Memory B cell (primary cell): Measurements from ENCODE around the gene HIVEP2.

Experiments
- ATAC-seq: fragments of 150-1000 bp; cut with Tn5 transposase; 2 replicates; pipeline ENCODE4 v1.10.0; 2021; ENCODE audit warnings: low read depth, mild to moderate bottlenecking, moderate library complexity
- DNase-seq, 2 donors: peaks; one replicate each; pipeline ENCODE4 v3.0.0; 2022; ENCODE audit warnings: low spot score in 2 of 2
- H3K27ac Mint-ChIP-seq: one replicate; pipeline ENCODE4 v1.8.0; 2022; ENCODE audit warnings: mild to moderate bottlenecking, moderate library complexity, mixed read lengths
- H3K27me3 Mint-ChIP-seq: one replicate; pipeline ENCODE4 v1.8.0; 2022; ENCODE audit warnings: mixed read lengths
- H3K36me3 Mint-ChIP-seq: one replicate; pipeline ENCODE4 v1.8.0; 2022; ENCODE audit warnings: mild to moderate bottlenecking, mixed read lengths
- H3K4me1 Mint-ChIP-seq: one replicate; pipeline ENCODE4 v1.8.0; 2022; ENCODE audit warnings: mixed read lengths
- H3K4me3 Mint-ChIP-seq: one replicate; pipeline ENCODE4 v1.8.0; 2022; ENCODE audit warnings: mild to moderate bottlenecking, moderate library complexity, mixed read lengths
- H3K9me3 Mint-ChIP-seq: one replicate; pipeline ENCODE4 v1.8.0; 2022; ENCODE audit warnings: mixed read lengths

Gene HIVEP2

GRCh38 chr6:142740449-142740848 lies 204.5 kb downstream of the HIVEP2 start:
- no peak for DNase-seq
- no peaks in the 10 kb centered on the region for H3K36me3 Mint-ChIP-seq

DNA sequence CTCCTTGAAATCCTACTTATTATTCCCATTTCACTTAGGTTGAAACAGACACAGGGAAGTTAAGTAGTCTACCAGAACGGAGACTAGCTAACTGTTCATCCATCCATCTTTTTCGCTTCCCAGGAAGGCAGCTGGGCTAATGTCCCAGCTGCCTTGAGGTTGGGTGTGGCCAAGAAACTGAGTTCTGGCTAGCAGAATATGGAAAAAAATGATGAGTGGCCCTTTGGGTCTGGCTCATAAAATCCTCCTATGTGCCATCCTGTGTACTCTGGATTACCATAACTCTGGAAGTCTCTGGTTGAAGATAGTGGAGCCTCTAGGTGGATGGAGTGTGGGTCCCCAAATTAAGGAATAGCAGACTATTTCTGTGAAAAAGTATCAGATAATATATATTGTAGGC lies 206.2 kb downstream of the HIVEP2 start:
- DNase-seq (no peak), ATAC-seq (no peak)
- Mint-ChIP-seq H3K9me3 (no peaks in the 10 kb centered on the region), H3K27ac (no peak overlapping the region), H3K4me1 (no peaks in the 10 kb centered on the region), H3K27me3 (no peaks in the 10 kb centered on the region), H3K36me3 (no peaks in the 10 kb centered on the region), H3K4me3 (no peak overlapping the region)

More at GRCh38 chr6:142740449-142740848, 204.5 kb downstream of the HIVEP2 start:
- Mint-ChIP-seq H3K9me3 (no peaks in the 10 kb centered on the region), H3K4me1 (no peaks in the 10 kb centered on the region), H3K27ac (no peak overlapping the region), H3K27me3 (no peaks in the 10 kb centered on the region), H3K4me3 (no peak overlapping the region)
- ATAC-seq, result no peak

DNA sequence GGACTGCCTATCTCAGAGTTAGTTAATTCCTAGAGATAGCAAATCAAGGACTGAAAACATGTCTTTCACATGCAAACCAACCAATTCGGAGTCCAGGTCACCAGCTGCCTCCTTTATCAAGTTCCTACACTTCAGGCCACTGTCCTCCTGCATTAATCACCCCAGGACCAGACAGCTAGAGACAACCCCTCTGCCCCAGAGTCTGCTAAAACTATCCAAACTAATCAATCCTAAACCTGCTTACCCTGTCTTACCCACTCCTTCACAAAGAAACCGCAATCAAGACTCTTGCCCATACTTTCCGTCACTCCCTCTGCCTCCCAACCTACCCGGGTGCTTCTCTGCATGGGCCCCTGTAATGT lies 207.0 kb downstream of the HIVEP2 start:
- H3K9me3 Mint-ChIP-seq, result peaks cover 2% of the 10 kb centered on the region
- no peak overlapping the region for H3K4me3 Mint-ChIP-seq
- no peak for DNase-seq
- peaks cover 2% of the 10 kb centered on the region for H3K4me1 Mint-ChIP-seq
- ATAC-seq, result no peak
- no peak overlapping the region for H3K27ac Mint-ChIP-seq
- H3K27me3 Mint-ChIP-seq, result peaks cover 2% of the 10 kb centered on the region
- no peaks in the 10 kb centered on the region for H3K36me3 Mint-ChIP-seq

DNA sequence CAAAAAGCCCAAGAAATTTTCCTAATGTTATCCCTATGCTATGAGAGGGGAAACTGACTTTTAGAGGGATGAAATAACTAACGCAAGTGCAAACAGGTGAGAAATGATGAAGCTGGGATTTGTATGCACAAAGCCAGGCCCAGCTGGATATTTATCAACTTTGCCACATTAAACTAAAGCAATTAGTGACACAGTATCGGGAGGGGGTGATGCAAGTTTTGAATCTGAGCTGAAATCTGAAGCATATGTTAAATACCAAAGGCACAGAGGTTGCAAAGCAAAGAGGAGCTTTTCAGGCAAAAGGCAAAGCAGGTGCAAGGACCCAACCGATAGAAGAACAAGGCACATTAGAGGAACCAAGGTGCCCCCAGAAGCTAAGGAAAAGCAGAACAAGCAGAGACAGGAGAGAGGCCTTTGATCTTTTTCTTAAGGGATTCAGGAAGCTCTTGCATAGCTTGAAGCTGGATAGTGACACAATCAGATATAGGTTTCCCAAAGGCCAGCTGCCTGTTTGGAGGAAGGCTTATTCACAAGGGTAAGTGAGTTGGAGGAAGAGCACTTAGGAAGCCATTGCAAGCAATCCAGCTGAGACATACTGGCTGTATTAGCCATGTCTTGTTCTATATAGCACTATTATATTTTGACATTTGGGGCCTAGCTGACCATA lies 207.5 kb downstream of the HIVEP2 start:
- H3K27me3 Mint-ChIP-seq, result peaks cover 2% of the 10 kb centered on the region
- H3K27ac Mint-ChIP-seq, result no peak overlapping the region
- no peak overlapping the region for H3K4me3 Mint-ChIP-seq
- DNase-seq (no peak), ATAC-seq (no peak)
- no peaks in the 10 kb centered on the region for H3K36me3 Mint-ChIP-seq
- peaks cover 2% of the 10 kb centered on the region for H3K4me1 Mint-ChIP-seq
- H3K9me3 Mint-ChIP-seq, result peaks cover 2% of the 10 kb centered on the region

GRCh38 chr6:142735204-142735603 lies 209.8 kb downstream of the HIVEP2 start:
- Mint-ChIP-seq H3K36me3 (no peaks in the 10 kb centered on the region), H3K27ac (no peak overlapping the region), H3K4me1 (peaks cover 2% of the 10 kb centered on the region), H3K27me3 (peaks cover 2% of the 10 kb centered on the region), H3K9me3 (peaks cover 2% of the 10 kb centered on the region), H3K4me3 (no peak overlapping the region)
- no peak for ATAC-seq
- DNase-seq, result no peak

- Mint-ChIP-seq H3K27me3 (peaks cover 2% of the 10 kb centered on the region), H3K27ac (no peak overlapping the region), H3K4me3 (no peak overlapping the region), H3K36me3 (no peaks in the 10 kb centered on the region), H3K9me3 (peaks cover 2% of the 10 kb centered on the region), H3K4me1 (peaks cover 17% of the 10 kb centered on the region)
- DNase-seq (no peak), ATAC-seq (no peak)
Observed at GRCh38 chr6:142732790-142733189, 212.2 kb downstream of the HIVEP2 start.

GRCh38 chr6:142731611-142732010 lies 213.4 kb downstream of the HIVEP2 start:
- ATAC-seq (no peak), DNase-seq (no peak)
- Mint-ChIP-seq H3K4me3 (no peak overlapping the region), H3K27me3 (peaks cover 2% of the 10 kb centered on the region), H3K36me3 (no peaks in the 10 kb centered on the region), H3K9me3 (peaks cover 2% of the 10 kb centered on the region), H3K4me1 (peaks cover 17% of the 10 kb centered on the region), H3K27ac (no peak overlapping the region)

DNA sequence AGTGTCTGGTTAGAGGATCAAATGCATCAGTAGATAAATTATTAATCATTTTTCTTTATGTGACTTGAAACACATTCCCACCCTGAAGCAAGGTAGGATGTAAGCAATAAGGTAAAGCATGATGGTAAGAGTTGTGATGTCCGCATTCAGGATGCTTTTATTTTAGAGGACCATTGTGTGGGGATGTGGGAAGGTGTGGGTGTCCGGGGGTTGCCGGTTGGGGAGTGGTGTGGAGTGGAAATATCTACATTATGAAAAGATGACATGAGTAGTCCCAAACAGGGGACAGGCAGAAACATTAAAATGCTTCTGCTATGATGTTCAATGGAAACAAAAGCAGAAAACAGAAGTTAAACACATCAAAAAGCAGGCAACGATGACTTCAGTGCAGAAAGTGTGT lies 215.4 kb downstream of the HIVEP2 start:
- Mint-ChIP-seq H3K4me1 (peaks cover 17% of the 10 kb centered on the region), H3K9me3 (peaks cover 2% of the 10 kb centered on the region), H3K36me3 (no peaks in the 10 kb centered on the region), H3K27ac (no peak overlapping the region), H3K27me3 (peaks cover 2% of the 10 kb centered on the region), H3K4me3 (no peak overlapping the region)
- ATAC-seq (no peak), DNase-seq (no peak)

DNA sequence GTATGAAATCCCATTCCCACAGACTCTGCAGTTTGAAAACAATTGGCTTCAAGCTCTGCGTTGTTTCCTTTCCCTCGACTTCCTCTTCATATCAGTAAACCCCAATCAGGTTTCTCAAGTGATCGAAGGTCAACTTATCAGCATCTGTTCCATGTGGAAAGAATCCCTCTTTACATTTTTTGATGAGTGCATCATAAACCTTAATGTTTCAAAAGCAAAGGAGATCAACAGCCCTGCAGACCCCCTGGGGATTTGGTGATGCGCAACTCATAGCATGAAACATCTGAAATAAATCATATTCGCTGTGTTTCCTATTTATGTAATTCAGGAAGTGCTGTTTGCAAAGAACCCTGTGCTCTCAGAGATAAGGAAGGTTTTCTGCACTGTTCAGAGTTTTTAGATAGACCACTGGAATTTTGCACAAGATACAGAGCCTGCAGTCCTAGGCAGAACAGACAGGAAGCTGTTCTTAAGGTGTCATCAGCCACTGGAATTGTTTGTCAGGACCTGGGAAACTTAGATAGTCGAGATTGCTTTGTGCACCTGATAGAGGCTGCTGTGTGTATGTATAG lies 216.0 kb downstream of the HIVEP2 start:
- H3K9me3 Mint-ChIP-seq, result peaks cover 2% of the 10 kb centered on the region
- peak overlapping the region; percentile 73 for H3K4me3 Mint-ChIP-seq
- peaks cover 2% of the 10 kb centered on the region for H3K27me3 Mint-ChIP-seq
- no peaks in the 10 kb centered on the region for H3K36me3 Mint-ChIP-seq
- DNase-seq (no peak), ATAC-seq (peak; percentile 29)
- H3K4me1 Mint-ChIP-seq, result peaks cover 17% of the 10 kb centered on the region
- no peak overlapping the region for H3K27ac Mint-ChIP-seq

GRCh38 chr6:142728364-142728763 lies 216.6 kb downstream of the HIVEP2 start:
- peaks cover 16% of the 10 kb centered on the region for H3K4me1 Mint-ChIP-seq
- ATAC-seq, result no peak
- H3K27me3 Mint-ChIP-seq, result peaks cover under 1% of the 10 kb centered on the region
- DNase-seq, result no peak
- no peak overlapping the region for H3K27ac Mint-ChIP-seq
- H3K36me3 Mint-ChIP-seq, result no peaks in the 10 kb centered on the region
- no peak overlapping the region for H3K4me3 Mint-ChIP-seq
- H3K9me3 Mint-ChIP-seq, result peaks cover under 1% of the 10 kb centered on the region

DNA sequence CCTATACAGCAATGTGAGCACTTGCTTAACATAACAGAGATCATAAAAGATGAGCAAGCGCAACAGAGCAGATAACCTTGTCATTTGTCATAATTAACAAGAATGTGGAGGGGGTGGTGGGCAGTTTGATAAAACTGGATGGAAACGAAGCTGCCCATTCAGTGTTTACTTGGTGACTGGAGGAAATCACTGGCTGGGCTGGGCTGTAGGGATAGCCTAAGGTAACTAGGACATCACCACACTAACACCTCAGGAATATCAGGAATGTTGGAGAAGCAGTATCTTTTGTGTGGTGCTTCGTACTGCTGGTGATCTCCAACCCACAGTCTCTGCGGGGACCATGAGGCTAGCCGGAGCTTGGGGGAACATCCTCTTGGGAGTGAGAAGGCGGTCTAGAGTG lies 218.4 kb downstream of the HIVEP2 start:
- no peaks in the 10 kb centered on the region for H3K9me3 Mint-ChIP-seq
- no peak for ATAC-seq
- H3K36me3 Mint-ChIP-seq, result no peaks in the 10 kb centered on the region
- peaks cover 16% of the 10 kb centered on the region for H3K4me1 Mint-ChIP-seq
- no peaks in the 10 kb centered on the region for H3K27me3 Mint-ChIP-seq
- H3K27ac Mint-ChIP-seq, result no peak overlapping the region
- DNase-seq, result no peak
- H3K4me3 Mint-ChIP-seq, result no peak overlapping the region

DNA sequence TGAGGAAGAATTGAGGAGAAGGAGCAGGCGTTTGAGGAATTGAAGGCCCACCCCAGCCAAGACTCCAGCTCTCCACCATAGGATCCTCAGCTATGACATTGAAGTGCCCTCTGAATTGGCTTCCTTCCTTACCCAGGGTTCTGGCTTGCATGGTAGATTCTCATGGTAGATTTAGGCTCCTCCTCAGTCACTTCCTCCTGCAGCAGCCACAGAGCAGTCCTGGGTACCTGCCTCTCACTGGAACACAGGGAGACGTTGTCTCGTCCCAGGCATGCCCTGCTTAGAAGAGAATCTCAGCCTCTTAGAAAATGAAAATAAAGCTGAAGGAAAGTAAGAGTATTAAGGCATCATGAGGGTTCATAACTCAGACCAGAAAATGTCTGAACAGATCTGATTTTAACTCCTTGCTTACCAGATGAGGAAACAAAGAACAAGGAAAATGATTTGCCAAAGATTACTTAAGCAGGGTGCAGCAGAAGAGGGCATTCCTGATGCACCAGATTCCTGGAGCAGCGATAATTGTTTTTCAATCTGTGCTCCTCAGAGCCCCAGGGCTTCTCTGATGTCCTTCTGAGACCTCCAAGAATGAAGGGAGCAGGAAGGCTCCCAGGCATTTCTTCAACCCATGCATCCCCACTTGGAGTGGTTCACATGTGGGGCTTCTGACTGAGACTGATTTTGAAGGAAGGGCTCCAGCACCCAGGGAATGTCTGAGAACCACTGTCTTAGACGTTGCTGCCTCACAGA lies 219.8 kb downstream of the HIVEP2 start:
- no peak for DNase-seq
- no peak for ATAC-seq
- no peaks in the 10 kb centered on the region for H3K27me3 Mint-ChIP-seq
- peaks cover 23% of the 10 kb centered on the region for H3K4me1 Mint-ChIP-seq
- H3K9me3 Mint-ChIP-seq, result no peaks in the 10 kb centered on the region
- no peak overlapping the region for H3K27ac Mint-ChIP-seq
- no peak overlapping the region for H3K4me3 Mint-ChIP-seq
- no peaks in the 10 kb centered on the region for H3K36me3 Mint-ChIP-seq

DNA sequence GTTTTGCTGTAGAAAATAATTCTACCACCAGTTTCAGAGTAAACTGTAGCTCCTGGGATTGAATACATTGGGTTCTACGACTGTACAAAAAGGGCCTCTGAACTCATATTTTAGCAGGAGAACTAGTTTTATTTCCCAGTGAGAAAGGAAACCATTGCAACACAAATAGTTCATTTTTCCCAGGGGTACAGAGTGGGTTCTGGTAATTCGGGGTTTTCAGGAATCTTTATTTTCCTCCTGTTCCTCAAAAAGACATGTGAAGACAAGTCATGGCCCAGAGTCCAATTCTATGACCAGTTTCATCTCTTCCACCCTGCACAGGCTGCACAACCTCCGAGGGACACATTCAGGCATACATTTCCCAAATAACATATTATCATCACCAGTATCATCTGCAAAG lies 222.1 kb downstream of the HIVEP2 start:
- Mint-ChIP-seq H3K27me3 (no peaks in the 10 kb centered on the region), H3K4me3 (no peak overlapping the region), H3K27ac (no peak overlapping the region), H3K9me3 (peaks cover 6% of the 10 kb centered on the region), H3K36me3 (peaks cover 6% of the 10 kb centered on the region), H3K4me1 (peaks cover 8% of the 10 kb centered on the region)
- no peak for DNase-seq
- ATAC-seq, result no peak

DNA sequence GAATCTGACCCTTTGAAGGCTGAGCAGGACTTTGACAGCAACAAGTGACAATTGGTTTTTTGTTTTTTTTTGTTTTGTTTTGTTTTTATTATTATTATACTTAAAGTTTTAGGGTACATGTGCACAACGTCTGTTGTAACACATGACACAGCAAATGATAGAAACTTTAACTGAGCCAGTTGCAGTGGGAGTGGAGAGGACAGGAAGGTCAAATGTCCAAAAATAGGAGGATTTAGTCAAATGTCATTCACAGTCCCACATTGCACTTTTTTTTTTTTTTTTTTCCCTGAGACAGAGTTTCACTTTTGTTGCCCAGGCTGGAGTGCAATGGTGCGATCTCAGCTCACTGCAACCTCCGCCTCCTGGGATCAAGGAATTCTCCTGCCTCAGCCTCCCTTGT lies 223.0 kb downstream of the HIVEP2 start:
- peaks cover 8% of the 10 kb centered on the region for H3K9me3 Mint-ChIP-seq
- no peak overlapping the region for H3K27ac Mint-ChIP-seq
- H3K4me1 Mint-ChIP-seq, result peaks cover 8% of the 10 kb centered on the region
- no peak for ATAC-seq
- H3K27me3 Mint-ChIP-seq, result no peaks in the 10 kb centered on the region
- peaks cover 6% of the 10 kb centered on the region for H3K36me3 Mint-ChIP-seq
- no peak for DNase-seq
- H3K4me3 Mint-ChIP-seq, result no peak overlapping the region
